K562 (cell line): ENCODE measurements around the gene KCTD13. TPM values are rescaled to one million over a fixed set of nuclear protein-coding genes. Genes with fewer than 3 reads are reported as not detected.

Source experiments
- GABPB2 ChIP-seq: fragments of 250-450 bp; sonication (Bioruptor Pico); conservative IDR thresholded peaks from 2 replicates; pipeline ENCODE4 v1.5.1; 2021; ENCODE audit warnings: mild to moderate bottlenecking
- MCM2 ChIP-seq: fragments of 450-650 bp; IDR thresholded peaks from 2 replicates; pipeline ENCODE4 v1.6.1; 2017; ENCODE audit warnings: low read depth, mild to moderate bottlenecking
- POLR2B ChIP-seq: fragments of 450-650 bp; IDR thresholded peaks from 2 replicates; pipeline ENCODE4 v1.6.1; 2018; ENCODE audit warnings: low read depth; ENCODE audit not compliant: partially characterized antibody
- POLR2G ChIP-seq: fragments of 200-400 bp; formaldehyde crosslinking; IDR thresholded peaks from 2 replicates; pipeline ENCODE4 v1.6.1; 2017; ENCODE audit warnings: low read depth, mild to moderate bottlenecking, antibody characterized with exemption, low read length, moderate library complexity
- SRSF7 ChIP-seq: fragments of 200-400 bp; formaldehyde crosslinking; optimal IDR thresholded peaks from 2 replicates; pipeline ENCODE3; 2017; ENCODE audit warnings: mild to moderate bottlenecking, low read depth, low read length
- polyA plus RNA-seq, 8 experiments: library from polyadenylated mRNA; depleted of rRNA in 4 of 8; stranded (reverse) in 5 of 8; unstranded in 3 of 8; fragments of >200 nt; fragmentation: Nextera tagmentation in 2 of 8; fragmentation: Illumina TruSeq in 1 of 8; extraction: Ambion mirVana in 2 of 8; extraction: Trizol in 1 of 8; gene quantifications; 2 replicates each; pipeline versions ENCODE4 v1.2.1 to v1.2.3, GENCODE V29; 2011 to 2014; ENCODE audit warnings: inconsistent platforms in 1 of 8, missing spikeins in 1 of 8
- total RNA-seq, 7 experiments: library from RNA; depleted of rRNA in 6 of 7; stranded (reverse); fragments of >200 nt in 6 of 7; fragmentation: Illumina TruSeq in 2 of 7; extraction: Trizol in 2 of 7; gene quantifications; 2 replicates each; pipeline versions ENCODE4 v1.2.1 to v1.2.3, GENCODE V29; 2011 to 2021; ENCODE audit warnings: low replicate concordance in 1 of 7
- TF ChIP-seq, protein P1 (sequence below): fragments of 450-650 bp; IDR thresholded peaks from 2 replicates; pipeline ENCODE4 v1.6.1; 2016; ENCODE audit warnings: mild to moderate bottlenecking, moderate library complexity
- TF ChIP-seq, protein P2 (sequence below): sonication (generic); formaldehyde crosslinking; IDR thresholded peaks from 2 replicates; pipeline ENCODE4 v1.8.1; 2023; ENCODE audit warnings: mild to moderate bottlenecking, missing genetic modification reagents
- TF ChIP-seq, protein P3 (sequence below): fragments of 450-650 bp; IDR thresholded peaks from 2 replicates; pipeline ENCODE4 v1.6.1; 2016; ENCODE audit warnings: antibody characterized with exemption

The KCTD13 gene
- total and polyA plus RNA-seq, 9 of the 15 experiments (the other 6 are each of a cell fraction or from before 2014, with no cell fraction given) = 1.0 to 20.6 (median 9.8) TPM

DNA sequence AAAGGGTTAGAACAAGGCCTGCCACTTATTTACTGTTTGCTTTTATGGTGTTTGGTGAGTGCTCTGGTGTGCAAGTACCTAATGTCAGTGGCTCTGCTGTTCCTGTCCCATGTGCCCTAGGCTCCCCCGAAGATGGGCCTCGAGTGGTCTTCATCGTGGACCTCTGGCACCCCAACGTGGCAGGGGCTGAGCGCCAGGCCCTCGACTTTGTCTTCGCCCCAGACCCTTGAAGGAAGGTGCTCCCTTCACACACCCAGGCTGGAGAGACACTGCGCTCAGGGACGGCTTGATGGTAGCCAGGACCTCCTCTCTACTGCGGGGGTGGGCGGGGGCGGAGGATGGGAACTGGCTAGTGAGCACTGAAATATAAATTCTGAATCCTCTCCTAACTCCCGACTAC lies 20.4 kb downstream of the KCTD13 start (continued):
- TF ChIP-seq, protein P1, sequence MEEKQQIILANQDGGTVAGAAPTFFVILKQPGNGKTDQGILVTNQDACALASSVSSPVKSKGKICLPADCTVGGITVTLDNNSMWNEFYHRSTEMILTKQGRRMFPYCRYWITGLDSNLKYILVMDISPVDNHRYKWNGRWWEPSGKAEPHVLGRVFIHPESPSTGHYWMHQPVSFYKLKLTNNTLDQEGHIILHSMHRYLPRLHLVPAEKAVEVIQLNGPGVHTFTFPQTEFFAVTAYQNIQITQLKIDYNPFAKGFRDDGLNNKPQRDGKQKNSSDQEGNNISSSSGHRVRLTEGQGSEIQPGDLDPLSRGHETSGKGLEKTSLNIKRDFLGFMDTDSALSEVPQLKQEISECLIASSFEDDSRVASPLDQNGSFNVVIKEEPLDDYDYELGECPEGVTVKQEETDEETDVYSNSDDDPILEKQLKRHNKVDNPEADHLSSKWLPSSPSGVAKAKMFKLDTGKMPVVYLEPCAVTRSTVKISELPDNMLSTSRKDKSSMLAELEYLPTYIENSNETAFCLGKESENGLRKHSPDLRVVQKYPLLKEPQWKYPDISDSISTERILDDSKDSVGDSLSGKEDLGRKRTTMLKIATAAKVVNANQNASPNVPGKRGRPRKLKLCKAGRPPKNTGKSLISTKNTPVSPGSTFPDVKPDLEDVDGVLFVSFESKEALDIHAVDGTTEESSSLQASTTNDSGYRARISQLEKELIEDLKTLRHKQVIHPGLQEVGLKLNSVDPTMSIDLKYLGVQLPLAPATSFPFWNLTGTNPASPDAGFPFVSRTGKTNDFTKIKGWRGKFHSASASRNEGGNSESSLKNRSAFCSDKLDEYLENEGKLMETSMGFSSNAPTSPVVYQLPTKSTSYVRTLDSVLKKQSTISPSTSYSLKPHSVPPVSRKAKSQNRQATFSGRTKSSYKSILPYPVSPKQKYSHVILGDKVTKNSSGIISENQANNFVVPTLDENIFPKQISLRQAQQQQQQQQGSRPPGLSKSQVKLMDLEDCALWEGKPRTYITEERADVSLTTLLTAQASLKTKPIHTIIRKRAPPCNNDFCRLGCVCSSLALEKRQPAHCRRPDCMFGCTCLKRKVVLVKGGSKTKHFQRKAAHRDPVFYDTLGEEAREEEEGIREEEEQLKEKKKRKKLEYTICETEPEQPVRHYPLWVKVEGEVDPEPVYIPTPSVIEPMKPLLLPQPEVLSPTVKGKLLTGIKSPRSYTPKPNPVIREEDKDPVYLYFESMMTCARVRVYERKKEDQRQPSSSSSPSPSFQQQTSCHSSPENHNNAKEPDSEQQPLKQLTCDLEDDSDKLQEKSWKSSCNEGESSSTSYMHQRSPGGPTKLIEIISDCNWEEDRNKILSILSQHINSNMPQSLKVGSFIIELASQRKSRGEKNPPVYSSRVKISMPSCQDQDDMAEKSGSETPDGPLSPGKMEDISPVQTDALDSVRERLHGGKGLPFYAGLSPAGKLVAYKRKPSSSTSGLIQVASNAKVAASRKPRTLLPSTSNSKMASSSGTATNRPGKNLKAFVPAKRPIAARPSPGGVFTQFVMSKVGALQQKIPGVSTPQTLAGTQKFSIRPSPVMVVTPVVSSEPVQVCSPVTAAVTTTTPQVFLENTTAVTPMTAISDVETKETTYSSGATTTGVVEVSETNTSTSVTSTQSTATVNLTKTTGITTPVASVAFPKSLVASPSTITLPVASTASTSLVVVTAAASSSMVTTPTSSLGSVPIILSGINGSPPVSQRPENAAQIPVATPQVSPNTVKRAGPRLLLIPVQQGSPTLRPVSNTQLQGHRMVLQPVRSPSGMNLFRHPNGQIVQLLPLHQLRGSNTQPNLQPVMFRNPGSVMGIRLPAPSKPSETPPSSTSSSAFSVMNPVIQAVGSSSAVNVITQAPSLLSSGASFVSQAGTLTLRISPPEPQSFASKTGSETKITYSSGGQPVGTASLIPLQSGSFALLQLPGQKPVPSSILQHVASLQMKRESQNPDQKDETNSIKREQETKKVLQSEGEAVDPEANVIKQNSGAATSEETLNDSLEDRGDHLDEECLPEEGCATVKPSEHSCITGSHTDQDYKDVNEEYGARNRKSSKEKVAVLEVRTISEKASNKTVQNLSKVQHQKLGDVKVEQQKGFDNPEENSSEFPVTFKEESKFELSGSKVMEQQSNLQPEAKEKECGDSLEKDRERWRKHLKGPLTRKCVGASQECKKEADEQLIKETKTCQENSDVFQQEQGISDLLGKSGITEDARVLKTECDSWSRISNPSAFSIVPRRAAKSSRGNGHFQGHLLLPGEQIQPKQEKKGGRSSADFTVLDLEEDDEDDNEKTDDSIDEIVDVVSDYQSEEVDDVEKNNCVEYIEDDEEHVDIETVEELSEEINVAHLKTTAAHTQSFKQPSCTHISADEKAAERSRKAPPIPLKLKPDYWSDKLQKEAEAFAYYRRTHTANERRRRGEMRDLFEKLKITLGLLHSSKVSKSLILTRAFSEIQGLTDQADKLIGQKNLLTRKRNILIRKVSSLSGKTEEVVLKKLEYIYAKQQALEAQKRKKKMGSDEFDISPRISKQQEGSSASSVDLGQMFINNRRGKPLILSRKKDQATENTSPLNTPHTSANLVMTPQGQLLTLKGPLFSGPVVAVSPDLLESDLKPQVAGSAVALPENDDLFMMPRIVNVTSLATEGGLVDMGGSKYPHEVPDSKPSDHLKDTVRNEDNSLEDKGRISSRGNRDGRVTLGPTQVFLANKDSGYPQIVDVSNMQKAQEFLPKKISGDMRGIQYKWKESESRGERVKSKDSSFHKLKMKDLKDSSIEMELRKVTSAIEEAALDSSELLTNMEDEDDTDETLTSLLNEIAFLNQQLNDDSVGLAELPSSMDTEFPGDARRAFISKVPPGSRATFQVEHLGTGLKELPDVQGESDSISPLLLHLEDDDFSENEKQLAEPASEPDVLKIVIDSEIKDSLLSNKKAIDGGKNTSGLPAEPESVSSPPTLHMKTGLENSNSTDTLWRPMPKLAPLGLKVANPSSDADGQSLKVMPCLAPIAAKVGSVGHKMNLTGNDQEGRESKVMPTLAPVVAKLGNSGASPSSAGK = no peak
- TF ChIP-seq, protein P2, sequence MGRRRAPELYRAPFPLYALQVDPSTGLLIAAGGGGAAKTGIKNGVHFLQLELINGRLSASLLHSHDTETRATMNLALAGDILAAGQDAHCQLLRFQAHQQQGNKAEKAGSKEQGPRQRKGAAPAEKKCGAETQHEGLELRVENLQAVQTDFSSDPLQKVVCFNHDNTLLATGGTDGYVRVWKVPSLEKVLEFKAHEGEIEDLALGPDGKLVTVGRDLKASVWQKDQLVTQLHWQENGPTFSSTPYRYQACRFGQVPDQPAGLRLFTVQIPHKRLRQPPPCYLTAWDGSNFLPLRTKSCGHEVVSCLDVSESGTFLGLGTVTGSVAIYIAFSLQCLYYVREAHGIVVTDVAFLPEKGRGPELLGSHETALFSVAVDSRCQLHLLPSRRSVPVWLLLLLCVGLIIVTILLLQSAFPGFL (CRISPR knock-in tag) = no peak
- TF ChIP-seq POLR2B (peak; percentile 34), GABPB2 (no peak), SRSF7 (no peak), MCM2 (no peak), POLR2G (peak; percentile 47)
- TF ChIP-seq, protein P3, sequence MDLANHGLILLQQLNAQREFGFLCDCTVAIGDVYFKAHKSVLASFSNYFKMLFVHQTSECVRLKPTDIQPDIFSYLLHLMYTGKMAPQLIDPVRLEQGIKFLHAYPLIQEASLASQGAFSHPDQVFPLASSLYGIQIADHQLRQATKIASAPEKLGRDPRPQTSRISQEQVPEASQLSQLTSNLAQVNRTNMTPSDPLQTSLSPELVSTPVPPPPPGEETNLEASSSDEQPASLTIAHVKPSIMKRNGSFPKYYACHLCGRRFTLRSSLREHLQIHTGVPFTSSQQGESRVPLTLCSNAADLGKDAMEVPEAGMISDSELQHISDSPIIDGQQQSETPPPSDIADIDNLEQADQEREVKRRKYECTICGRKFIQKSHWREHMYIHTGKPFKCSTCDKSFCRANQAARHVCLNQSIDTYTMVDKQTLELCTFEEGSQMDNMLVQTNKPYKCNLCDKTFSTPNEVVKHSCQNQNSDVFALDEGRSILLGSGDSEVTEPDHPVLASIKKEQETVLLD = no peak
